VCaP (cell line): ENCODE measurements around the gene CDK2AP2.

ENCODE experiments used
- H3K27ac ChIP-seq: fragments of 450-650 bp; 2 replicates; pipeline ENCODE4 v1.5.1; 2017
- TF ChIP-seq, protein P1 (sequence below): fragments of 450-650 bp; conservative IDR thresholded peaks from 2 replicates; pipeline ENCODE4 v1.5.1; 2017; ENCODE audit warnings: mild to moderate bottlenecking, moderate library complexity

Gene CDK2AP2

DNA sequence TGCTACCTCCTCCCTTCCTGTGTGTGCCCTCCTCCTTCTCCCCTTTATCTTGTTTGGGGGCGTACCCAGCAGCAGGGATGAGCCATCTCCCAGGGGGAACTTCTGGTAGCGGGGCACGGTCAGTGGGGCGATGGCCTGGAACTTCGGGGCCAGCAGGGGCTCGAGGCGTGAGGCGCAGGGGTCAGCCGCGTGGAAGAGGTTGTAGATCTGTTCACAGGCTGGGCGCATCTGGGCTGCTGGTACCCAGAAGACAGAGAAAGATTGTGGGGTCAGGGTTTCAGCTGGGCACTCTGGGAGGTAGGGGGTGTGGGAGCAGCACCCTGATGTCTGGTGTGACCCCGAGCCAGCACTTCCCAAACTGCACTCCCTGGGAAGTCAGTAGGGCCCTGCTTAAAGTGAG lies 11.8 kb downstream of the CDK2AP2 start:
- TF ChIP-seq, protein P1, sequence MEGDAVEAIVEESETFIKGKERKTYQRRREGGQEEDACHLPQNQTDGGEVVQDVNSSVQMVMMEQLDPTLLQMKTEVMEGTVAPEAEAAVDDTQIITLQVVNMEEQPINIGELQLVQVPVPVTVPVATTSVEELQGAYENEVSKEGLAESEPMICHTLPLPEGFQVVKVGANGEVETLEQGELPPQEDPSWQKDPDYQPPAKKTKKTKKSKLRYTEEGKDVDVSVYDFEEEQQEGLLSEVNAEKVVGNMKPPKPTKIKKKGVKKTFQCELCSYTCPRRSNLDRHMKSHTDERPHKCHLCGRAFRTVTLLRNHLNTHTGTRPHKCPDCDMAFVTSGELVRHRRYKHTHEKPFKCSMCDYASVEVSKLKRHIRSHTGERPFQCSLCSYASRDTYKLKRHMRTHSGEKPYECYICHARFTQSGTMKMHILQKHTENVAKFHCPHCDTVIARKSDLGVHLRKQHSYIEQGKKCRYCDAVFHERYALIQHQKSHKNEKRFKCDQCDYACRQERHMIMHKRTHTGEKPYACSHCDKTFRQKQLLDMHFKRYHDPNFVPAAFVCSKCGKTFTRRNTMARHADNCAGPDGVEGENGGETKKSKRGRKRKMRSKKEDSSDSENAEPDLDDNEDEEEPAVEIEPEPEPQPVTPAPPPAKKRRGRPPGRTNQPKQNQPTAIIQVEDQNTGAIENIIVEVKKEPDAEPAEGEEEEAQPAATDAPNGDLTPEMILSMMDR, result no peak
- H3K27ac ChIP-seq, result no peak overlapping the region

DNA sequence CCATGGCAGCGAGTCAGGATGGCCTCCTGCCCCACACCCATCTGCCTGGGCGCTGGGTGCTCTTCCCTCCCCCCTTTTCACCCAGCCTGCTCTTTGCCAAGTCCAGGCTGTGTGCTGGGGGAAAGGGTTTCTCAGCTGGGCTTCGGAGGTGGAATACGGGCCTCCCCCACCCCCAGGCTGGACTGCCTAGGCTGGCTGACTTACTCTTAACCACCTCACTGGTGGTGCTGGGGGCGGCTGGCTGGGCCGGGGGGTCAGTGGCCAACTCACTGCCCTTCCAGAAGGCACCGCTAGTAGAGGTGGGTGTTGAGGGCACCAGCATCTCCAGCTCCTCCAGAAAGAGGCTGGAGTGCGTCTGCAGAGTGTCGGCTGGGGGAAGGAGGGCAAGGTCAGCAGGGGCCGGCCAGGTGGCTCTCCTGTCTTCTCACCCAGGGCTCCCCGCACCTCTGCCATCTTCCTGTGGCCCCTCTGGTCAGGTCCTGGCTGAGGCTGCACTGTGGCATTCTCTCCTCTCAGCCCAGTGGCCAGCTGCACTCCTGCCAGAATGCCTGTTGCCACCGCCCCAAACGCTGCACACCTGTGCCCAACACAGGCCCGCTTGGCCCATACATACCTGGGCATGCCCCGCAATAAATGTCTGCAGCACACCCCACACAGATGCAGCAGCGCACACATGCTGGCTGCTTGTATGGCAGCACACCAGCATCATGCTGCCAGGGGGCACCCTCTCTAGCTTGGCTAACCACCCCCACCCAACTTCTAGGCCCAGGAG lies 12.5 kb downstream of the CDK2AP2 start:
- TF ChIP-seq, protein P1, result no peak
- no peak overlapping the region for H3K27ac ChIP-seq

DNA sequence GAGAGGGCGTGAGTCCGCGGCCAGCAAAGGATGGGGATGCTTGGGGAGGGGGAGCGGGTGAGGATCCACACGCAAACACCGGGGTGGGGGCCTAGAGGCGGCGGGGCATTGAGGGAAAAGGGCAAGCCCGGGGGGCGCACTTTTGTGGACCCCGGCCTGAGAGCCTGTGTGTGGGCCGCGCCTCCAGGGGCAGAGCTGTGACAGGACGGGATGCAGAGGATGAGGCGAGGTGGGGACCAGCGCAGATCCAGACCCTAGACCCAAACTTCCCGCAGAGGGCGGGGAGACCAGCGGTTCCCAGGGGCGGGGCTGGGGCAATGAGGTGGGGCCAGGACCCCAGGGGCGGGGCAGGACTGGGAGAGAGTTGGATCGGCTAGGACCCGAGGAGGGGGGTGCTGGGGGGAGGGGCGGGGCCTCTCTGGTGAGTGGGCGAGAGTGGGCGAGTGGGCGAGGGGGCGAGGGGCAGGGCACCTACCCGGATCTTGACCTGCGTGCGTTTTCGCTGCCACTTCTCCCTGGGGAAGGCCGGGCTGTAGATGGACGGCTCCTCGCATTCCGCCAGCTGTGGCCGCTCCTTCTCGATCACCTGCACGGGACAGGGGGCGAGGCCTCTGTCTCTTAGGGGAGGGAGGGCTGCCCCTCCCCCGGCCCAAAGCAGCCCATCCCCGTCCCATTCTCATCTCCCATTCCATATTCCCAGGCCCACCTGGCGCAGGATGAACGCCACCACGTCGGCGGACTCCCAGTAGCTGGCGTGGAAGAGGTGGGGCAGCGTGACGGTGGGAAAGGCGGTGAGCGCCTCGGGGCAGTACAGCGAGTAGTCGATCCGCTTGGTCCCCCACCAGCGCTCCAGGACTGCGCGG lies 13.4 kb downstream of the CDK2AP2 start:
- TF ChIP-seq, protein P1, result no peak
- H3K27ac ChIP-seq, result no peak overlapping the region

DNA sequence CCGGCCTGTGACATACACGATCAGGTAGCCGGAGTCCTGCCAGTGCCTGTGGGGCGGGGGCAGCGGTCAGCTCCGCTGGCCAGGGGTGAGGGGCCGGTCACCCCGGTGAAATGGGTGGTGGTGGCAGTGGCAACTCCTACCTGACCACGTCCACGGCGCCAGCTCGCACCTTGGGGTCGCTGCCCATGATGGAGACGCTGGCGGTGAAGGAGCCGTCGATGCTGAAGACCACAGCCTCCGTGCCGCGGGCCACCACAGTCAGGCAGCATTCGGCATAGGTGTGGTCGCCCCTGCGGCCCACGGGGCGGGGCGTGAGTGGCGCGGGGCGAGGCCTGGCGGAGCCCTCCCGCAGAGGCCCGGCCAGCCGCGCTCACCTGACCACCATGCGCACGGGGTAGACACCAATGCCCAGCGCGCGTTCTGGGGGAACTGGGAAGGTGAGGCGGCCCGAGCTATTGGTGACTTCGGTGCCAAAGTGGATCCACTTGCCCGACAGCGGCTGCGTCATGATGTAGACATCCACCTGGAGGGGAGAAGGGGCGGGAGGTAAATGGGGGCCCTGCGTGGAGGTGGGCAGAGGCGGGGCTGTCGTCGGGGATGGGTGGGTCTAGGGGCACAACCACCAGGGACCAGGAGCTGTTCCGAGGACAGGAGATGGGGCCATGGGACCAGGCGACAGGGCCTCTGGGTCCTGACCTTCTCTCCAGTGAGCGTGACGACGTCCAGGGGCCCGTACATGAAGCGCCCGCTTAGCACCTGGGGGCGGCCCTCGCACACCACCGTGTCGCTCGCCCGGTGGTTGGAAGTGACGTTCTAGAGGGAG lies 14.2 kb downstream of the CDK2AP2 start:
- TF ChIP-seq, protein P1, result no peak
- H3K27ac ChIP-seq, result no peak overlapping the region

DNA sequence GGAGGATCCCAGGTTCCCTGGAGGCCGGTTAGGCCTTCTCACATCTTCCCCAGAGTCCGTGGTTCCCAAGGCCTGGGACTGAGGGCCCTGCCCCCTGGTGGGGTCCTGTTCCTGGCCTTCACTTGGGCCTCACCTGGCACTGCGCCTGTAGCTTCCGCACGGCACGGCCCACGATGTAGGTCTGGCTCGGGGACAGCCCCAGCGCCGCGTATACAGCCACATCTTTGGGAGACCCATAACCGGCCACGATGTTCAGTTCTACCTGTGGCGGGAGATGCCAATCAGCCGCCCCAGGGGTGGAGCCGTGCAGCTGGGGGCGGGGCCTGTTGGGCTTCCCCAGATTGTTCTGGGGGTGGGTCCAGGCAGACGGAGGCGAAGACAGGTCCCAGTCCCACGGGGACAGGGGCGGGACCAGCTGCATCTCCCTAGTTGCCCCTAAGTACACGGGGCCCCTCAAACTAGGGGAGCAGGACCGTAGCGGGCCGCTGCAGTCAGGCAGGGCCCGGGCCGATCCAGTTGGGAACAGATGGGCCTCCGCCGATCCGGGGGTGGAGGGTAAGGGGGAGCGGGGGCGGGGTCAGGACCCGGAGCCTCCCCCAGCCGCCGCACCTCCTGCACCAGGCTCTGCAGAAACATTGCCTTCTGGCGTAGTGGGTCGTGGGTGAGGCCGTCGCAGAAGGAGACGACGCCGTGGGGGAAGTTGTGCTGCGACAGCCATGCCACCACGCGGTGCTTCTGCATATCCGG lies 15.0 kb downstream of the CDK2AP2 start:
- no peak overlapping the region for H3K27ac ChIP-seq
- TF ChIP-seq, protein P1, result no peak

DNA sequence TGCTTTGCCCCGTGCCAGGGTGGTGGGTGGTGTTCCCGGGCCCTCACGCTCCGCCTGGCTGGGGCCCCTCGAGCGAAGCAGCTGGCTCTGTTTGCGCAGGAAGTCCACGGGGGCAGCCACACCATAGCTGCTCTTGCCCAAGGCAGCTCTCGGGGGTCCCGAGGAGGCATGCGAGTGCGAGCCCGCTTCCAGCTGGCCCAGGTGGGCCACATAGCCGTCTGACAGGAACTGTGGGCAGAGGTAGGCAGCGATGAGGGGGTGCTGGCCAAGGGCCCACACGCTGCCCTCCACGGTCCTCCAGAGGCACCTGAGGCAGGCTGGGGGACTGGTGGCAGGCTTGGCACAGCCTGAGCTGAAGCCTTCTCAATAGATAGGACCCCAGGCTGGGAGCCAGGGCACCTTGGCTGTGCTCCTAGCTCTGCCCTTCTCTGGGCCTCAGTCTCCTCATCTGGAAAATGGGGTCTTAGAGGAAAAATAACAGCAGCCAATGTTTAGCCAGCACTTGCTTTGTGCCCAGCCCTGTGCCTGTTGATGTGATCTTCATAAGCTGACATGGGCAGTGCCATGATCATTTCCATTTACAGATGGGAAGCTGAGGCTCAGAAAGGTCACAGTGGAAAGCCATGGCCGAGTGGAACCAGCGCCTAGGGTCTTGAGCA lies 15.8 kb downstream of the CDK2AP2 start:
- TF ChIP-seq, protein P1, result no peak
- H3K27ac ChIP-seq, result no peak overlapping the region
